Head of caudate nucleus (tissue), 42 donors: Measurements from ENCODE around the gene FOXL3.

ENCODE experiments used
- DNase-seq, 42 donors: peaks; one replicate each; pipeline versions ENCODE4 v3.0.0 to v3.0.0-alpha.2; 2020 to 2021; ENCODE audit warnings: mixed read lengths in 7 of 42
- intact Hi-C: fragments of 100-400 bp; cut with DNase I; formaldehyde crosslinking; loops from one replicate; pipeline ENCODE4 v1.15.0; 2022

The FOXL3 gene

GRCh38 chr7:297611-298374 lies 7.8 kb downstream of the FOXL3 start:
- intact Hi-C loops = no loop called here
- peak in 2 of 42 donors; percentile 10 to 12 for DNase-seq

GRCh38 chr7:298375-298702 lies 8.4 kb downstream of the FOXL3 start:
- intact Hi-C loops = no loop called here
- peak in 2 of 42 donors; percentile 8 to 26 for DNase-seq

GRCh38 chr7:298743-299142 lies 8.8 kb downstream of the FOXL3 start:
- intact Hi-C loops = no loop called here
- DNase-seq = peak in 1 of 42 donors; percentile 9

- intact Hi-C loops = no loop called here
- peak in 2 of 42 donors; percentile 11 to 13 for DNase-seq
Observed at GRCh38 chr7:299169-299568, 9.2 kb downstream of the FOXL3 start.

GRCh38 chr7:299628-300027 lies 9.7 kb downstream of the FOXL3 start:
- DNase-seq = peak in 2 of 42 donors; percentile 5 to 21

GRCh38 chr7:300048-300447 lies 10.1 kb downstream of the FOXL3 start:
- intact Hi-C loops = no loop called here

More at GRCh38 chr7:299628-300027, 9.7 kb downstream of the FOXL3 start:
- intact Hi-C loops = no loop called here

GRCh38 chr7:300546-301290 lies 10.7 kb downstream of the FOXL3 start:
- DNase-seq = peak in 1 of 42 donors; percentile 6
- intact Hi-C loops = no loop called here

More at GRCh38 chr7:300048-300447, 10.1 kb downstream of the FOXL3 start:
- DNase-seq = peak in 2 of 42 donors; percentile 2 to 3

GRCh38 chr7:301291-302053 lies 11.5 kb downstream of the FOXL3 start:
- intact Hi-C loops = no loop called here

GRCh38 chr7:302054-302992 lies 12.4 kb downstream of the FOXL3 start:
- intact Hi-C loops = no loop called here
- DNase-seq = peak in 3 of 42 donors; percentile 1 to 14 (median 8)

More at GRCh38 chr7:301291-302053, 11.5 kb downstream of the FOXL3 start:
- DNase-seq = peak in 1 of 42 donors; percentile 20

- DNase-seq = peak in 2 of 42 donors; percentile 10 to 14
- intact Hi-C loops = no loop called here
Observed at GRCh38 chr7:303425-303824, 13.5 kb downstream of the FOXL3 start.

GRCh38 chr7:303884-304573 lies 14.1 kb downstream of the FOXL3 start:
- no peak for DNase-seq

GRCh38 chr7:304574-305409 lies 14.8 kb downstream of the FOXL3 start:
- no peak for DNase-seq
- intact Hi-C loops = no loop called here

More at GRCh38 chr7:303884-304573, 14.1 kb downstream of the FOXL3 start:
- intact Hi-C loops = no loop called here

GRCh38 chr7:305410-306151 lies 15.6 kb downstream of the FOXL3 start:
- DNase-seq = no peak

GRCh38 chr7:307970-308369 lies 18.0 kb downstream of the FOXL3 start:
- no peak for DNase-seq
- intact Hi-C loops = no loop called here

More at GRCh38 chr7:305410-306151, 15.6 kb downstream of the FOXL3 start:
- intact Hi-C loops = no loop called here

GRCh38 chr7:309586-310228 lies 19.7 kb downstream of the FOXL3 start:
- intact Hi-C loops = no loop called here
- no peak for DNase-seq
